Activated CD8-positive, alpha-beta T cell treated with anti-CD3 and anti-CD28 coated beads for 36 hours (primary cell): ENCODE data around the gene MRPL17. TPM values are rescaled to one million over a fixed set of nuclear protein-coding genes. Genes with fewer than 3 reads are reported as not detected.
A peak's percentile ranks its signal among the peaks of the same experiment; 100 is the strongest.

Experiments used
- ATAC-seq: fragments of 200-7000 bp; cut with Tn5 transposase; one replicate; pipeline ENCODE4 v1.10.0; 2021; ENCODE audit warnings: mild to moderate bottlenecking, moderate library complexity
- CTCF ChIA-PET: fragments of 350-600 bp; sonication (Branson Sonifier 250); formaldehyde crosslinking; loops from one replicate; lab custom pipeline; 2021; ENCODE audit warnings: antibody characterized with exemption; lab: Charles Lee
- POLR2A ChIA-PET: fragments of 350-600 bp; sonication (Branson Sonifier 250); formaldehyde crosslinking; loops from one replicate; lab custom pipeline; 2021; ENCODE audit warnings: antibody characterized with exemption; lab: Charles Lee
- DNase-seq: peaks from one replicate; pipeline ENCODE4 v3.0.0-alpha.2; 2020
- H3K27ac Mint-ChIP-seq: one replicate; pipeline ENCODE4 v1.8.0; 2021; ENCODE audit warnings: mild to moderate bottlenecking, mixed read lengths
- H3K27me3 Mint-ChIP-seq: one replicate; pipeline ENCODE4 v1.8.0; 2021; ENCODE audit warnings: mixed read lengths
- H3K36me3 Mint-ChIP-seq: one replicate; pipeline ENCODE4 v1.8.0; 2021; ENCODE audit warnings: low read depth, mixed read lengths
- H3K4me1 Mint-ChIP-seq: one replicate; pipeline ENCODE4 v1.8.0; 2021; ENCODE audit warnings: low read depth, mixed read lengths
- H3K4me3 Mint-ChIP-seq: one replicate; pipeline ENCODE4 v1.8.0; 2021; ENCODE audit warnings: mild to moderate bottlenecking, moderate library complexity, mixed read lengths
- H3K9me3 Mint-ChIP-seq: one replicate; pipeline ENCODE4 v1.8.0; 2021; ENCODE audit warnings: mixed read lengths
- intact Hi-C: fragments of 100-400 bp; cut with micrococcal nuclease; formaldehyde crosslinking; loops from one replicate; pipeline ENCODE4 v1.10.0; 2022
- total RNA-seq, 2 experiments: library from RNA; stranded (reverse); gene quantifications; one replicate each; pipeline ENCODE4 v1.2.3, GENCODE V29; 2021
- TF ChIP-seq, protein P1 (sequence below): fragments of 200-600 bp; IDR thresholded peaks from one replicate; pipeline ENCODE4 v1.8.0; 2022; ENCODE audit warnings: antibody characterized with exemption, mild to moderate bottlenecking

The MRPL17 gene
- total RNA-seq, 2 experiments from 2014 or later, result 140 to 144 TPM

DNA sequence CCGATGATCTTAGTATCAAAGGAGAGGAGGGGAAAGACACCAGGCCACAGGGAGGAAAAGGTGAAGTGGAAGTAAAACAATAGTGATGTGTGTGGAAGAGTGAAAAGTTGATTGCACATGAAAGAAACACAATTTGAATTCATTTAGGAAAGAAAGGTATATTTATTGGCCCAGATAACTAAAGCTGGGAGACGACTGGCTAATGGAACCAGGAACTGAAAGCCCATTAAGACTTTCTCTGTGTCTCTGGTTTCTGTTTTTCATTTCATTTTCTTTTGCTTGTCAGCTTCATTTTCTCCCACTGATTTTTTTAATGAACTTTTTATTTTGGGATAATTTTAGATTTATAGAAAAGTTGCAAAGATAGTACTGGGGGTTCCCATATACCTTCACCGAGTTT is 22.4 kb downstream of the MRPL17 start:
- Mint-ChIP-seq H3K4me3 (no peak overlapping the region), H3K27ac (no peak overlapping the region), H3K9me3 (no peaks in the 10 kb centered on the region), H3K36me3 (no peaks in the 10 kb centered on the region), H3K4me1 (peaks cover 14% of the 10 kb centered on the region), H3K27me3 (peaks cover 9% of the 10 kb centered on the region)
- POLR2A ChIA-PET, result no interaction called here
- intact Hi-C loops, result no loop called here
- TF ChIP-seq, protein P1, sequence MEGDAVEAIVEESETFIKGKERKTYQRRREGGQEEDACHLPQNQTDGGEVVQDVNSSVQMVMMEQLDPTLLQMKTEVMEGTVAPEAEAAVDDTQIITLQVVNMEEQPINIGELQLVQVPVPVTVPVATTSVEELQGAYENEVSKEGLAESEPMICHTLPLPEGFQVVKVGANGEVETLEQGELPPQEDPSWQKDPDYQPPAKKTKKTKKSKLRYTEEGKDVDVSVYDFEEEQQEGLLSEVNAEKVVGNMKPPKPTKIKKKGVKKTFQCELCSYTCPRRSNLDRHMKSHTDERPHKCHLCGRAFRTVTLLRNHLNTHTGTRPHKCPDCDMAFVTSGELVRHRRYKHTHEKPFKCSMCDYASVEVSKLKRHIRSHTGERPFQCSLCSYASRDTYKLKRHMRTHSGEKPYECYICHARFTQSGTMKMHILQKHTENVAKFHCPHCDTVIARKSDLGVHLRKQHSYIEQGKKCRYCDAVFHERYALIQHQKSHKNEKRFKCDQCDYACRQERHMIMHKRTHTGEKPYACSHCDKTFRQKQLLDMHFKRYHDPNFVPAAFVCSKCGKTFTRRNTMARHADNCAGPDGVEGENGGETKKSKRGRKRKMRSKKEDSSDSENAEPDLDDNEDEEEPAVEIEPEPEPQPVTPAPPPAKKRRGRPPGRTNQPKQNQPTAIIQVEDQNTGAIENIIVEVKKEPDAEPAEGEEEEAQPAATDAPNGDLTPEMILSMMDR, result no peak
- CTCF ChIA-PET, result interaction anchor here (0.6 to 2.1 kb wide), 3 partner anchors 7 to 27 kb away, joined by 3 to 5 read pairs (median 4); no protein-coding TSS in a partner anchor
- ATAC-seq, result no peak
- no peak for DNase-seq

DNA sequence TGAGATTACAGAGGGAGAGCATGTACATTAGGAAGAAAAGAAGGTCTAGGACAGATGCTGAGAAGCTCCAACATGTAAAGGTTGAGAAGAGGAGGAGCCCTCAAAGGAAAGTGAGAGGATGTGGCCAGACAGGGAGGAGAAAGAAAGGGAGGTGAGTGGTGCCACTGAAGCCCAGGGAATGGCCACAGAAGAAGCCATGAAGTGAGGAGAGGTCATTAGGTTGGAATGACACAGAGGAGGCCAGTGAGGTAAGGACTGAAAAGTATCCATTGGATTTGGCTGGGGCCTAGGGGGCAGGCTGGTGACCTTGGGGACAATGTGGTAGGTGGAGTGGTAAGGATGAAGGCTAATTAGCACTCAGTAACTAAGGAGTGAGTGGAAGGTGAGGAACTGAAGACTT is 24.5 kb downstream of the MRPL17 start:
- intact Hi-C loops, result loop anchor here (10.0 kb wide), 1 partner anchor 54 kb away; the partner anchor contains the start of genes ILK and RRP8
- Mint-ChIP-seq H3K4me1 (peaks cover 11% of the 10 kb centered on the region), H3K27me3 (peaks cover 9% of the 10 kb centered on the region), H3K36me3 (no peaks in the 10 kb centered on the region), H3K9me3 (no peaks in the 10 kb centered on the region), H3K27ac (no peak overlapping the region), H3K4me3 (no peak overlapping the region)
- ATAC-seq (no peak), DNase-seq (no peak)
- ChIA-PET POLR2A (interaction anchor here (2.6 kb wide), 1 partner anchor 9 kb away, joined by 7 read pairs; no protein-coding TSS in a partner anchor), CTCF (interaction anchor here (0.8 to 1.3 kb wide), 3 partner anchors 9 to 215 kb away, joined by 3 to 4 read pairs (median 3); no protein-coding TSS in a partner anchor)
- TF ChIP-seq, protein P1, result no peak

DNA sequence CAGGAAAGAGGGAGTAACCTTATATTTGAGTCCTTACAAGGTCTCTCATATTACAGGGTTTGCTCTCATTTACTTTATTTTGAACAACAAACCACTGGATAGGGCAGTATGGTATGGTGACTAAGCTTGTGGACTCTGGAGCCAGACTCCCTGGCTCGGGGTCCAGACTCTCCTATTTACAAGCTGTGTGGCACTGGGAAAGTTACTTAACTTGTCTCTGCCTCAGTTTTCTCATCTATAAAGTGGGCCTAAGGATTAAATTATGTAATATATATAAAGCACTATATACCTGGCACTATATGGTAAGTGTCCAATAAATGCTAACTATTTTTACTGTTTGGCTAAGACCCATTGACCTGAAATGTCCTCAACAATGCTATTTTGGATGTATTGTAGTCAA is 25.8 kb downstream of the MRPL17 start:
- ATAC-seq (no peak), DNase-seq (no peak)
- Mint-ChIP-seq H3K27ac (no peak overlapping the region), H3K4me1 (peaks cover 5% of the 10 kb centered on the region), H3K4me3 (peak overlapping the region; percentile 46), H3K36me3 (no peaks in the 10 kb centered on the region), H3K9me3 (no peaks in the 10 kb centered on the region), H3K27me3 (peaks cover 9% of the 10 kb centered on the region)
- intact Hi-C loops, result loop anchor here (10.0 kb wide), 1 partner anchor 53 kb away; the partner anchor contains the start of genes ILK and RRP8
- ChIA-PET POLR2A (interaction anchor here (0.6 to 2.6 kb wide), 5 partner anchors 8 to 126 kb away, joined by 3 to 7 read pairs (median 4); no protein-coding TSS in a partner anchor), CTCF (interaction anchor here (0.8 to 1.3 kb wide), 3 partner anchors 10 to 53 kb away, joined by 3 to 4 read pairs (median 4); no protein-coding TSS in a partner anchor)
- TF ChIP-seq, protein P1, result no peak

DNA sequence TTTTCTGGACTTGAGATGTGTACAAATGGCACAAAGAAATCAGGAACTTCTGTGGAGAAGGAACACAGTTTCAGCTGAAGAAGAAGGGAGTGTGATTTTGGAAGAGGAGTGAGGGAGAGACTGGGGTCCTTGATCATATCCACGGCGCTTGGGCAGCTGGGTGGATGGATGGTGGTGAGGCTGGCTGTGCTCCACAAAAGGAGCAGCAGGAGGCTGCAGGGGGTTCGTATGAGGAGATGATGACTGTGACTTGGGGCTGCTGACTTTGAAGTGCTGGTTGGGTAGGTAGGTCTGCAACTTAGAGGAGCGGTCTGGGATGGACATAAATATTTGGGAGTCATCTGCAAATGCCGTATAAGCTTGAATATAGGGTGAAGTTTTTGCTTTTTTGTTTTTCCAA is 26.2 kb downstream of the MRPL17 start:
- CTCF ChIA-PET, result interaction anchor here (0.8 to 1.3 kb wide), 3 partner anchors 10 to 52 kb away, joined by 3 to 4 read pairs (median 4); no protein-coding TSS in a partner anchor
- TF ChIP-seq, protein P1, result no peak
- Mint-ChIP-seq H3K27ac (no peak overlapping the region), H3K36me3 (no peaks in the 10 kb centered on the region), H3K4me3 (peak overlapping the region; percentile 46), H3K9me3 (no peaks in the 10 kb centered on the region), H3K4me1 (peaks cover 5% of the 10 kb centered on the region), H3K27me3 (peaks cover 9% of the 10 kb centered on the region)
- intact Hi-C loops, result loop anchor here (10.0 kb wide), 1 partner anchor 52 kb away; the partner anchor contains the start of genes ILK and RRP8
- no peak for ATAC-seq
- no peak for DNase-seq
- POLR2A ChIA-PET, result interaction anchor here (0.6 to 1.8 kb wide), 6 partner anchors 8 to 126 kb away, joined by 3 to 5 read pairs (median 4); partner anchors contain the start of gene TPP1

DNA sequence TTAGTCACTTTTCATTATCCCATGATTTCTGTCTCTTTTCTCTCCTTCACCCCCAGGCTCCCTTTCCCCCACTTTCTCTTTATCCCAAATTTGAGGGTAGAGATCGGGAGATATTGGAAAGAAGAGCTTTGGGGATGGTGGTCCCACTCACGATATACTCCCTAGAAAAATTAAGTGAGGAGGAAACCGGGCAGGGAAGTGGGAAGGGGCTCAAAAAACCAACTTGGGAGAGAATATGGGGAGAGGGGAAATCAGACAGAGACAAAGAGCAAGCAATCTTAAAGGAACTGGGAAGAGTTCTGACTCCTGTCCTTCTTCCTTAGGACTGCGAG is 26.6 kb downstream of the MRPL17 start:
- peak overlapping the region; percentile 46 for H3K4me3 Mint-ChIP-seq
- POLR2A ChIA-PET, result interaction anchor here (1.2 to 1.8 kb wide), 5 partner anchors 7 to 37 kb away, joined by 3 to 5 read pairs (median 4); partner anchors contain the start of gene TPP1

More for the DNA sequence above, 26.6 kb downstream of the MRPL17 start:
- CTCF ChIA-PET, result no interaction called here
- Mint-ChIP-seq H3K9me3 (no peaks in the 10 kb centered on the region), H3K36me3 (no peaks in the 10 kb centered on the region), H3K27ac (no peak overlapping the region), H3K4me1 (peaks cover 5% of the 10 kb centered on the region), H3K27me3 (peaks cover 9% of the 10 kb centered on the region)
- DNase-seq (no peak), ATAC-seq (no peak)
- intact Hi-C loops, result loop anchor here (10.0 kb wide), 1 partner anchor 52 kb away; the partner anchor contains the start of genes ILK and RRP8
- TF ChIP-seq, protein P1, result no peak
